Loucy (cell line): ENCODE measurements around the gene NELFA.

ENCODE experiments used
- EZH2phosphoT487 ChIP-seq: fragments of 200-600 bp; IDR thresholded peaks from 2 replicates; pipeline ENCODE4 v1.6.1; 2018; ENCODE audit warnings: antibody characterized with exemption, mild to moderate bottlenecking, moderate library complexity, borderline replicate concordance
- TF ChIP-seq, protein P1 (sequence below): fragments of 200-600 bp; sonication (generic); conservative IDR thresholded peaks from 2 replicates; pipeline ENCODE4 v1.5.1; 2014; ENCODE audit warnings: mild to moderate bottlenecking, antibody characterized with exemption, low read length

DNA sequence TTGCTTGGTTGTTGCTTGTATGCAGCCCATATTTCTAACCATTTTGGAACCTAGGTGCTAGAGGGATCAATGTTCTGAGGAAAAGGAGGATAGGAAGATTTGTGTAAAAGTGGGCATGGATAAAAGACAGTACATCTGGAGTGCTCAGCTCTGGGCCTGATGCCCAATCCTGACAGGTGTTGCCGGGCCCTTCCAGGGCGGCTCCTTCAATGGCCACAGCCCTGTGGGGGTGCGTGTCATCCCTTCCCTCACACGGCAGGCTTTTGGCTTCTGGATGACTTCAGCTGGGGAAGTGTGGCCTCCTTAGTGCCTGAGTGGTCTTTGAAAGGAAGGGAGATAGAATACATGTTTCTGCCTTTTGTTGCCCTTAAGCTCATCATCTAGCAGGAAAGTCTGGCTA lies 47.2 kb downstream of the NELFA start:
- TF ChIP-seq, protein P1, sequence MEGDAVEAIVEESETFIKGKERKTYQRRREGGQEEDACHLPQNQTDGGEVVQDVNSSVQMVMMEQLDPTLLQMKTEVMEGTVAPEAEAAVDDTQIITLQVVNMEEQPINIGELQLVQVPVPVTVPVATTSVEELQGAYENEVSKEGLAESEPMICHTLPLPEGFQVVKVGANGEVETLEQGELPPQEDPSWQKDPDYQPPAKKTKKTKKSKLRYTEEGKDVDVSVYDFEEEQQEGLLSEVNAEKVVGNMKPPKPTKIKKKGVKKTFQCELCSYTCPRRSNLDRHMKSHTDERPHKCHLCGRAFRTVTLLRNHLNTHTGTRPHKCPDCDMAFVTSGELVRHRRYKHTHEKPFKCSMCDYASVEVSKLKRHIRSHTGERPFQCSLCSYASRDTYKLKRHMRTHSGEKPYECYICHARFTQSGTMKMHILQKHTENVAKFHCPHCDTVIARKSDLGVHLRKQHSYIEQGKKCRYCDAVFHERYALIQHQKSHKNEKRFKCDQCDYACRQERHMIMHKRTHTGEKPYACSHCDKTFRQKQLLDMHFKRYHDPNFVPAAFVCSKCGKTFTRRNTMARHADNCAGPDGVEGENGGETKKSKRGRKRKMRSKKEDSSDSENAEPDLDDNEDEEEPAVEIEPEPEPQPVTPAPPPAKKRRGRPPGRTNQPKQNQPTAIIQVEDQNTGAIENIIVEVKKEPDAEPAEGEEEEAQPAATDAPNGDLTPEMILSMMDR, result no peak
- TF ChIP-seq EZH2phosphoT487, result no peak
